Measurements from ENCODE around the gene UNC45A.

Gene UNC45A, protein sequence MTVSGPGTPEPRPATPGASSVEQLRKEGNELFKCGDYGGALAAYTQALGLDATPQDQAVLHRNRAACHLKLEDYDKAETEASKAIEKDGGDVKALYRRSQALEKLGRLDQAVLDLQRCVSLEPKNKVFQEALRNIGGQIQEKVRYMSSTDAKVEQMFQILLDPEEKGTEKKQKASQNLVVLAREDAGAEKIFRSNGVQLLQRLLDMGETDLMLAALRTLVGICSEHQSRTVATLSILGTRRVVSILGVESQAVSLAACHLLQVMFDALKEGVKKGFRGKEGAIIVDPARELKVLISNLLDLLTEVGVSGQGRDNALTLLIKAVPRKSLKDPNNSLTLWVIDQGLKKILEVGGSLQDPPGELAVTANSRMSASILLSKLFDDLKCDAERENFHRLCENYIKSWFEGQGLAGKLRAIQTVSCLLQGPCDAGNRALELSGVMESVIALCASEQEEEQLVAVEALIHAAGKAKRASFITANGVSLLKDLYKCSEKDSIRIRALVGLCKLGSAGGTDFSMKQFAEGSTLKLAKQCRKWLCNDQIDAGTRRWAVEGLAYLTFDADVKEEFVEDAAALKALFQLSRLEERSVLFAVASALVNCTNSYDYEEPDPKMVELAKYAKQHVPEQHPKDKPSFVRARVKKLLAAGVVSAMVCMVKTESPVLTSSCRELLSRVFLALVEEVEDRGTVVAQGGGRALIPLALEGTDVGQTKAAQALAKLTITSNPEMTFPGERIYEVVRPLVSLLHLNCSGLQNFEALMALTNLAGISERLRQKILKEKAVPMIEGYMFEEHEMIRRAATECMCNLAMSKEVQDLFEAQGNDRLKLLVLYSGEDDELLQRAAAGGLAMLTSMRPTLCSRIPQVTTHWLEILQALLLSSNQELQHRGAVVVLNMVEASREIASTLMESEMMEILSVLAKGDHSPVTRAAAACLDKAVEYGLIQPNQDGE

DNA sequence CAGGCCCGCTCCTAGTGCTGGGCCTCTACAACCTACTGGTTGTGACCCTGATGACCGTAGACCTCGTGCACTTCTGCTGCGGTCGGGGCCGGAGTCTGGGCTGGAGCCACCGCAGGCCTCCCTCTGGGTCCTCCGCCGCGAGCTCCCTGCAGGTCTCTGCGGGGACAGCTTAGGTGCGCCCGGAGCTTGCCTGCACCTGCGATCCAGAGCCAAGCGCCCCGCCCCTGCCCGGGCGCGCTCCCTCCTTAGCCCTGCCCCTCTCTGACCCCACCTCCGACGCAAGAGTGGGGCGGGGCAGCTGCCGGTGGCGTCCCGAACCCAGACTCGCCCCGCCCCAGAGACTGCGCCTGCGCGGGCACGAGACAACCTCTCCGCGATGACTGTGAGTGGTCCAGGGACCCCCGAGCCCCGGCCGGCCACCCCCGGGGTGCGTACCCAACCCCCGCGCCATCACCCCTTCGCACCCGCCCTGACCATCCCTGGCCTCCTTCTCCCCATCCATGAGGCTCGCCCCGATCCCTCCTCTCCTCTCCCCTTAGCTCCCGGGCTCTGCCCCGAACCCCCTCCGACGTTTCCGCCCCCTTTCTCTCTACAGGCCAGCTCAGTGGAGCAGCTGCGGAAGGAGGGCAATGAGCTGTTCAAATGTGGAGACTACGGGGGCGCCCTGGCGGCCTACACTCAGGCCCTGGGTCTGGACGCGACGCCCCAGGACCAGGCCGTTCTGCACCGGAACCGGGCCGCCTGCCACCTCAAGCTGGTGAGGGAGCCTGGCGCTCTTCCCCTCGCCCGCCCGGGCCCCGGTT lies at the start of gene UNC45A:
Gene UNC45A, plus strand, starts transcription at position 337 of the 803 bp plus-strand sequence. Its CDS starts 40 bp downstream, at position 377.
- peaks cover 27% of the 10 kb centered on the region for H3K4me1 ChIP-seq (ENCODE audit: low read length)
- no peaks in the 10 kb centered on the region for H3K36me3 ChIP-seq (replicated peaks; ENCODE audit: insufficient read depth, low read length)
- TF ChIP-seq, protein P1, sequence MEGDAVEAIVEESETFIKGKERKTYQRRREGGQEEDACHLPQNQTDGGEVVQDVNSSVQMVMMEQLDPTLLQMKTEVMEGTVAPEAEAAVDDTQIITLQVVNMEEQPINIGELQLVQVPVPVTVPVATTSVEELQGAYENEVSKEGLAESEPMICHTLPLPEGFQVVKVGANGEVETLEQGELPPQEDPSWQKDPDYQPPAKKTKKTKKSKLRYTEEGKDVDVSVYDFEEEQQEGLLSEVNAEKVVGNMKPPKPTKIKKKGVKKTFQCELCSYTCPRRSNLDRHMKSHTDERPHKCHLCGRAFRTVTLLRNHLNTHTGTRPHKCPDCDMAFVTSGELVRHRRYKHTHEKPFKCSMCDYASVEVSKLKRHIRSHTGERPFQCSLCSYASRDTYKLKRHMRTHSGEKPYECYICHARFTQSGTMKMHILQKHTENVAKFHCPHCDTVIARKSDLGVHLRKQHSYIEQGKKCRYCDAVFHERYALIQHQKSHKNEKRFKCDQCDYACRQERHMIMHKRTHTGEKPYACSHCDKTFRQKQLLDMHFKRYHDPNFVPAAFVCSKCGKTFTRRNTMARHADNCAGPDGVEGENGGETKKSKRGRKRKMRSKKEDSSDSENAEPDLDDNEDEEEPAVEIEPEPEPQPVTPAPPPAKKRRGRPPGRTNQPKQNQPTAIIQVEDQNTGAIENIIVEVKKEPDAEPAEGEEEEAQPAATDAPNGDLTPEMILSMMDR (IDR thresholded peaks at IDR 0.05; ENCODE audit: low read length), result no peak

DNA sequence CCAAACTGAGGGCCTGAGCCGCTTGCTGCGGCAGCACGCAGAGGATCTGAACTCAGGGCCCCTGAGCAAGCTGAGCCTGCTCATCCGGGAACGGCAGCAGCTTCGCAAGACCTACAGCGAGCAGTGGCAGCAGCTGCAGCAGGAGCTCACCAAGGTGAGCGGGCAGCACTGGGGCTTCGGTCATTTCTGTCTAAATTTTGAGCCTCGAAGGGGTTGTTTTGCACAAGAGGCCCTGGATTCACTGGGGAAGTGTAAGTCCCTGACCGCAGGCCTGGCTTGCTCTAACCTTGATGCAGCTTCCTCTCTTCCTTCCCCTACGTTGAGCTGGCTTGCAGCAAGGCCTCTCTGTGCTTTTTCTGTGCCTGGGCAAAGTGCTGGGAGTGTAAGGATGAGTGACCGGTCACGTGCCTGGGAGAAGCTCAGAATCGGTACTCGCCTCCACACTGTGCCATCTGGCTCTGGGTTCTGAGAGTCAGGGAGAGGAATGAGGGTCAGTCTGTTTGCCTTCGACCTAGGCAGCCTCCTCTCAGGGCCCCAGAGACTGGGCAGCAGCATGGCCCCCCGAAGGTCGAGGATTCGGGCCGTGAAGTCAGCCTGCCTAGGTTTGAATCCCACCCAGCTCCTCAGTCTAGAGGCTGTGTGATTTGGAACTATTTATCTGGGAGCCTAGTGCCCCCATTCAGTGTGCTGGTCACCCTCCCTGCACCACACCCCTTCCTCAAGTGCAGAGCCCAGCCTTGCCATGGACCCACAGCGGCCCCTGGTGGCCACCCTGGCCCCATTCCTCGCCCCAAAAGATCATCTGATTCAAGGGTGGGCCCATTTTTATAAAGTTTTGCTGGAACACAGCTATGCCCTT lies 49.4 kb upstream of the UNC45A start:
- Histone ChIP-seq H4K20me1 (ENCODE audit: insufficient read depth, low read length) (no peaks in the 10 kb centered on the region), H3K9ac (ENCODE audit: low read length) (no peak overlapping the region), H3K4me3 (ENCODE audit: low read length) (no peak overlapping the region), H3K79me2 (ENCODE audit: low read length) (no peaks in the 10 kb centered on the region), H3K27me3 (replicated peaks; ENCODE audit: insufficient read depth, low read length) (peaks cover 9% of the 10 kb centered on the region; the same call in 1 of the 2 replicates), H3K36me3 (replicated peaks; ENCODE audit: insufficient read depth, low read length) (no peaks in the 10 kb centered on the region), H3K27ac (ENCODE audit: low read length) (no peak overlapping the region), H3K9me3 (replicated peaks; ENCODE audit: insufficient read depth, low read length) (no peaks in the 10 kb centered on the region), H3F3A (ENCODE audit: insufficient read depth, low read length) (no peaks in the 10 kb centered on the region; the same call in 1 of the 2 replicates), H3K4me1 (ENCODE audit: low read length) (no peaks in the 10 kb centered on the region), H2AFZ (ENCODE audit: low read length) (no peak overlapping the region), H3K9me2 (replicated peaks; ENCODE audit: insufficient read depth, low read length) (no peaks in the 10 kb centered on the region), H3K4me2 (ENCODE audit: low read depth, low read length) (no peak overlapping the region)
- no peak for TF ChIP-seq EZH2 (optimal IDR thresholded peaks at IDR 0.05; ENCODE audit: low read depth, low read length)
- TF ChIP-seq, protein P1 (IDR thresholded peaks at IDR 0.05; ENCODE audit: low read length), result peak; percentile 96
- no peak for TF ChIP-seq EZH2phosphoT487 (IDR thresholded peaks at IDR 0.05; ENCODE audit: low read length)
- peak; percentile 60 for DNase-seq

More for the DNA sequence above, at the start of gene UNC45A:
- Histone ChIP-seq H3K9me2 (replicated peaks; ENCODE audit: insufficient read depth, low read length) (no peaks in the 10 kb centered on the region), H3K9me3 (replicated peaks; ENCODE audit: insufficient read depth, low read length) (no peaks in the 10 kb centered on the region), H3K4me2 (ENCODE audit: low read depth, low read length) (peak within 1 kb of the TSS; percentile 96), H3F3A (ENCODE audit: insufficient read depth, low read length) (peaks cover 28% of the 10 kb centered on the region), H3K79me2 (ENCODE audit: low read length) (peaks cover 29% of the 10 kb centered on the region), H2AFZ (ENCODE audit: low read length) (peak within 1 kb of the TSS; percentile 78), H3K27me3 (replicated peaks; ENCODE audit: insufficient read depth, low read length) (no peaks in the 10 kb centered on the region), H4K20me1 (ENCODE audit: insufficient read depth, low read length) (no peaks in the 10 kb centered on the region), H3K27ac (ENCODE audit: low read length) (peak within 1 kb of the TSS; percentile 69), H3K4me3 (ENCODE audit: low read length) (peak within 1 kb of the TSS; percentile 96), H3K9ac (ENCODE audit: low read length) (peak within 1 kb of the TSS; percentile 87)
- peak; percentile 97 for DNase-seq

DNA sequence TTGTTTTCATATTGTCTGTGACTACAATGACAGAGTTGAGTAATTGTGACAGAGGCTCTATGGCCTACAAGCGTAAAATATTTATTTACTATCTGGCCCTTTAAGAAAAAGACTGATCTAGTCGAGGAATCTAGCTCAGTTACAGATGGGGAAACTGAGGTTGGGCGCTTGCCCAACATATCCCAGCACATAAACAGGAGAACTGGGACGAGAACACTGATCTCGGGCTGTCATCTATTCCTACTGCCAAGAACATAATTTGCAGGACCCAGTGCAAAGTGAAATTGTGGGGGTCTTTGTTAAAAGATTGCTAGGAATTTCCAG lies 48.8 kb upstream of the UNC45A start:
- no peaks in the 10 kb centered on the region; the same call in 1 of the 2 replicates for H3F3A ChIP-seq (ENCODE audit: insufficient read depth, low read length)
- no peak overlapping the region for H2AFZ ChIP-seq (ENCODE audit: low read length)
- no peaks in the 10 kb centered on the region for H3K9me2 ChIP-seq (replicated peaks; ENCODE audit: insufficient read depth, low read length)
- H3K9me3 ChIP-seq (replicated peaks; ENCODE audit: insufficient read depth, low read length), result no peaks in the 10 kb centered on the region
- H3K4me3 ChIP-seq (ENCODE audit: low read length), result no peak overlapping the region
- TF ChIP-seq, protein P1 (IDR thresholded peaks at IDR 0.05; ENCODE audit: low read length), result no peak
- TF ChIP-seq EZH2phosphoT487 (IDR thresholded peaks at IDR 0.05; ENCODE audit: low read length) (no peak), EZH2 (optimal IDR thresholded peaks at IDR 0.05; ENCODE audit: low read depth, low read length) (no peak)
- H3K27ac ChIP-seq (ENCODE audit: low read length), result no peak overlapping the region
- H3K27me3 ChIP-seq (replicated peaks; ENCODE audit: insufficient read depth, low read length), result peaks cover 10% of the 10 kb centered on the region; the same call in 1 of the 2 replicates
- no peaks in the 10 kb centered on the region for H3K4me1 ChIP-seq (ENCODE audit: low read length)
- no peaks in the 10 kb centered on the region for H3K79me2 ChIP-seq (ENCODE audit: low read length)
- H3K9ac ChIP-seq (ENCODE audit: low read length), result no peak overlapping the region
- H3K36me3 ChIP-seq (replicated peaks; ENCODE audit: insufficient read depth, low read length), result no peaks in the 10 kb centered on the region
- no peaks in the 10 kb centered on the region for H4K20me1 ChIP-seq (ENCODE audit: insufficient read depth, low read length)
- H3K4me2 ChIP-seq (ENCODE audit: low read depth, low read length), result no peak overlapping the region
- DNase-seq, result no peak

Measured in MM.1S (cell line).